ENCODE measurements around the gene ROR2.

The ROR2 gene

DNA sequence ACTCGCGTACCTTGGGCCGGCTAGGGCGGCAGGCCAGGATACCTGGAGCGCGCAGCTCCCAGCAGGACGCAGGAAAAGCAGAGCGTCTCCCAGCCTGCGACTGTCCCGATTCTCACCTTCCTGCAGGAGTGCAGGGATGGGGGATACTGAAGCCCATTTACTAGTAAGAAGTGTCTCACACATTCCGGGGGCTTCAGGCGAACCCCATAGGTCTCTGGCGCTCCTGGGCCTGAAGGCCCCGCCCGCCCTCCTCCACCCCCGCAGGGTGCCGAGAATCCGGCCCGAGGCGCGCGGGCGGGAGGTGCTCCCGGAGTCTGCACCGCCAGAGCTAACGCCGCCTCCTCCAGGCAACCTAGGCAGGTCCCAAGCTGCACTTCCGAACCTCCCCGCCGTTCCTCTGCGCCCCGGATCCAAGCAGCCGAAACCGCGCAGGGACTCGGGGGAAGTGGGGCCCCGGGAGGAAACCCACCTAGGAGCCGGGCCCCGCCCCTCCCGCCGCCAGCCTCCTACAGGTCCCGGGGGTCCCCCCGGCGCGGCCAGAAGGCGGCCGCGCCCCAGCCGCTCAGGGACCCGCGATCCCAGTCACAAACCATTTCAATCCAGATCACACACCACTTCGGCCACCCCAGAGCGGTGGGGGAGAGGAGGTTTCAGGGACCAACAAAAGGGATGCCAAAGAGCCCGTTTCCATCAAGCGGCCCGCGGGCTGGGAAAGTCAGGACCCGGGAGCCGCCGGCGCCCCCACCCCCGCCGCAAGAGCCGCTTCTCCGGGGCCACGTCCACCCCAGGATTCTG, 1.2 kb downstream of the ROR2 start:
- peak; percentile 31 to 45 for DNase-seq

DNA sequence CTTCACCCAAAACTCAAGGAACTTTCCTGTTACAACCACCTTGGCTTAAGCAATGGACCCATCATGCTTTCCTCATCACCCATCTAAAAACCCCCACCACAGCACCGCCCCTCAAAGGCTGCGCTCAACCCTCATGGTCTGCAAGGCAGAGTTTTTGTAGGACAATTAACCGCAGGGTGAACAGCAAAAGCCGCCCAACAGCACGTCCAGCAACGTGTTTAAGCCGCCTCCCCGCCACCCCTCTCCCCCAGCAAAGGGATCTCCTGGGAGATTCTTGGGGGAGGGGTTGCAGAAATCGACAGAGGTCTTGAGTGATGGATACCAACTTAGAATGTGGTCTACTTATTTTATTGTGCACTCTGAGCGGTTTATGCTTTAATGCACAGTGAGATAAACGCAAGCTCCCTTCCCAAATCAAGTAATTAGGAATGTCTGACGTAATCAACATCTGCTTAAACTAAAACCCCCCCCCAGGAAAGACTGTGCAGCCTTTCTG, 1.9 kb downstream of the ROR2 start:
- DNase-seq: no peak

DNA sequence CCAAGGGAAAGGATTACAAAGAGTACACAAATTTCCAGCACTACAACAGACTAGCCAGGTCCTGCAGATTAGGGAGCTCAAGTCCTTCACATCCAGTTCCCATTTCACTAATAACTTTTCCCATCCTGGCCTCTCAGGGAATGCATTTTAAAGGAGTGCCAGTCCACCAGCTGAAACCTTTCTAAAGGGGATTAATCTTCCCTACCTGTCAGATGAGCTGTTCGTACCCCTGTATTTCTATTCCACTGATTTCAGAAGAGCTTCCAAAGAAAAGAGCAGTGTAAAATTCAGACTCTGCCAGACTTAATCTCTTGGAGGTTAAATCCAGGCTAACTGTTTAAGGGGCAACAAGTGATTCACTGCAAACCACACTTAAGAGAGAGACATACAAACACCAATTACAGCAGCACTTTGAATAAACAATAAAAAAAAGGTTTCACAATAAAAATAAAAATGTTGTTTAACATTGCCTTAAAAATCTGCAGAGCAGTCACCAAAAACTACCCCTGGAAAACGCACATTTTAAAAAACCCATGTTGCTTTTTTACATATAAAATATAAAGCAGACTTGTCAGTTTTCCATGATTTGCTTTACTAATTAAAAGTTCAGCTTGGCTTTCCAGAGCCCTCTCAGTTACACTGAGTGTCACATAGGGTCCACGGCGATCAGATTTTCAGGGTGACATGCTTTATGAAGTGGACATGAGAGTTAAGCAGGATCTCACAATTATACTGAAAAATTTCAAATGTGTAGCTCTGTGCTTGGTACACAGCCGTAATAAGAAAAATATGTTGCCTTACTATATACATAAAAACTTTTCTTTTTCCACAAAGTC, 3.2 kb downstream of the ROR2 start:
- DNase-seq: no peak

DNA sequence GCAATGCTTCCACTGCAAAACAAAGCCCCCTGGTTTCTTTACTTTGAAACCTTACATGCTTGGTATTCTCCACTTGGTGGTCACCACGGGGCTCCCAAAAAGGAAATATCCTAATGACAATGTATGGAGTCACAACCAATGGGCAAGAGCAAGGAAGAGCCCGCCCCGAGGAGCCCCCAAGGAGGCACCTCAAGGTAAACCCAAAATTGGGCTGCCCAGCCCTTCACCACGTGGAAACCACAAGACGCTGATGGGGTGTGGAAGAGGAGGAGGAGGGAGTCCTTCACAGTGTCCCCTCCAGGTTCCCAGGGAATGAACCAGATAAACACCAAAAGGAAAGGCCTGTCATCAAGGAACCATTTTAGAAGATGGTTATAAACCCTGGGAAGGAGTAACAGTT, 3.8 kb downstream of the ROR2 start:
- no peak for DNase-seq

DNA sequence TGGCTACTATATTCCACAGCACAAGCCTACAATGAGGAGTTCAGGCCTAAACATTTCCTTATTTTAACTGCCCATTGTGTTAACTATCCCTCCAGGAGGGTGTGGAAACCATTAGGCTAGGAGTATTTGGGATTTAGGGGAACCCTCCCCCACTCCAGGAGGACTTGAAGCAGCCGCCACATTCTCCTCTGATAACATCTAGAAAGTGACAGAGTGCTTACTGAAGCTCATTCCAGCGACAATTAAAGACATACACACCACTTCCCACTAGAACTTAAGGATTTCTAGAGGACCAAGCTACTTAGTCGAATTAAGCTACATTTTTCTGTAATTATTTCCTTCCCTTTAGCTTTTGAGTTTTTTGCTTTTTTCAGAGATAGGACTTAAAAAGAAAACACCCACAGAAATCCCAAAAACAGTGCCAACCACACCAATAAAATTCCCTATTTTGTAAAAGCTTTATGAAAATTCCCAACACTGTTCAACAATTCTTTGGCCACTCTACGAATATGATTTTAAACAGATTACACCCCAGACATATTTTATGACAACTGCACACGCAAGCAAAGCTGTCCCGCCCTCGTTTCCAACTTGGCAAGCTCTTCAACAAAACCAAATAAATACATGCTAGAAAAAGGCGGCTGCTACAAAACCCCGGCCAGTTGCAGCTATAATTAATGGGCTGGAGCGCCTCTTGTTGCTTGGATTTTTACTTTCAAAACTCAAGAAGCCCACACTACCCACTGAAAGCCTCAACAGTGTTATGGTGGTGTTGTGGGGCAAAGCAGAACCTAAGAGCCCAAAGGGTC, 4.5 kb downstream of the ROR2 start:
- no peak for DNase-seq

DNA sequence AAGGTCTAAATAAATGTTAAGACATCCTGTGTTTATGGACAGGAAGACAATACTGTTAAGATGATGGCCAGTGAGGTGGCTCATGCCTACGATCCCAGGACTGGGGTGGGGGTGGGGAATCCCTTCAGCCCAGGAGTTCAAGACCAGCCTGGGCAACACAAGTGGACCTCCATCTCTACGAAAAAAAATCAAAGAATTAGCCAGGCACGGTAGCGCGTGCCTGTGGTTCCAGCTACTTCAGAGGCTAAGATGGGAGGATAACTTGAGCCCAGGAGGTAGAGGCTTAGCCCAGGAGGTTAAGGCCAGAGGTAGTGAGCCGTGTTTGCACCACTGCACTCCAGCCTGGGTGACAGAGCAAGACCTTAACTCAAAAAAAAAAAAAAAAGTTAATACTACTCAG, 5.3 kb downstream of the ROR2 start:
- no peak for DNase-seq

DNA sequence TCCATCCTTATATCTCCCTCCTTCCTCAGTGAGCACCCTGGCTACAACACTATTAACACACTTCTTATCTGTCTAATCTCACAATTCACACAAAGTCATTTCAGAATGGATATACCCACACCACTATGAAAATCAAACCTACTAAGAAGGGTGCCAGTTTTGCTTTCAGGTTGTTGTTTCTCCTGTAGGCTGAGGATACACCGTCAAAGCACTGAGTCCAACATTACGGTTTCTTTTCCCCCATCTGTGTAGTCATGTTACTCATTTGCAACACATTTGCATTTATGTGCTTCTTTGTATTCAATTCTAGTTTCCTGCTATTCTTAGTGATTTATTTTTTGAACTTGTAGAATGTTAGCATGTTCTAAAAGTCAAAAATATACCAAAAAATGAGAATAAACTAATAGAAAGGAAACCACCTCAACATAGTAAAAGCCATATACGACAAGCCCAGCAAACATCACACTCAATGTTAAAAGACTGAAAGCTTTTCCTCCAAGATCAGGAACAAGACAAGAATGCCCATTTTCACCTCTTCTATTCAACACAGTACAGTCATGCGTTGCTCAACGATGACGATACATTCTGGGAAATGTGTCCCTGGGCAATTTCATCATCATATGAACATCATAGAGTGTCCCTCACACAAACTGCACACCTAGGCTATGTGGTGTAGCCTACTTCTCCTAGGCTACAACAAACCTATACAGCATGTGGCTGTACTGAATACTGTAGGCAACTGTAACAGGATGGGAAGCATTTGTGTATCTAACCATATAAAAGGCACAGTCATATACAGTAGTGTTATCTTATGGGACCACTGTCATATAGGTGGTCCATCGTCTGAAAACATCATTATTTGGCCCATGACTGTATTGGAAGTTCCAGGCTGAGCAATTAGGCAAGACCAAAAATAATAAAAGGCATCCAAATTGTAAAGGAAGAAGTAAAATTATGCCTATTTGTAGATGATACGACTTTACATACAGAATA, 6.3 kb downstream of the ROR2 start:
- DNase-seq: no peak

DNA sequence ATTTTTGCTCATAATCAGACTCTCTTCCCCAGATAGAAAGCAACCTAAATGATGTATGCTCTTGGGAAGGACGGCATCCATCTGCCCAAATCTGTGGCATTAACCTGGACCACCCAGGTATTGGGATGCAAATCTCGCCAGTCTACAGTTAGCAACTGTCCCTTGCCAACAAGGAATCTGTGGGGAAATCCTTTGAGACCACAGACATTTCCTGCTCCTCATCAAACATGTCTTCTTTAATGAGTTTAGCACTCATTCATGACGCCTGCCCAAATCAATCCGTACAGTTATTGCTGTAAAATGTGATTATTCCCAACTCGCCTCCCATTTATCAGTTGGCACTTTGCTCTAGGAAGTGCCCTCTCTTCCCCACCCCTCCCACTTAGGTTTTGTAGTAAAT, 7.8 kb downstream of the ROR2 start:
- no peak for DNase-seq

DNA sequence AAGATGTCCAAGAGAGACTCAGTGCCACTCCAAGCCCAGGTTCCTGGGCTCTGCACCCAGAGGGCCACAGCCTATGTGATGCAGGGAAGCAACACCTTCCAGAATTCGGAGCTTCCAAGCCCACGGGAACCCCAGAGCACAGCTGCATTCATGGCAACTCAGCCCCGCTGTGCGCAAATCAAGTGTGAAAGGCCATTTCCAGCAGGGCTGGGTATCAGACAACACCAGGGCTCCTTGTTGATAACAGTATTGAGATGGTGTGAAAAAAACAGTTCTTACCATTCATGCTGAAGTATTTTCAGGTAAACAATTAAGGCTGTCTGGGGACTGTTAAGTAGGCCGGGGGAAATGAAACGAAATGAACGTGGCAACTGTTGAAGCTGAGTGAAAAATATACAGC, 10.1 kb downstream of the ROR2 start:
- DNase-seq: no peak

DNA sequence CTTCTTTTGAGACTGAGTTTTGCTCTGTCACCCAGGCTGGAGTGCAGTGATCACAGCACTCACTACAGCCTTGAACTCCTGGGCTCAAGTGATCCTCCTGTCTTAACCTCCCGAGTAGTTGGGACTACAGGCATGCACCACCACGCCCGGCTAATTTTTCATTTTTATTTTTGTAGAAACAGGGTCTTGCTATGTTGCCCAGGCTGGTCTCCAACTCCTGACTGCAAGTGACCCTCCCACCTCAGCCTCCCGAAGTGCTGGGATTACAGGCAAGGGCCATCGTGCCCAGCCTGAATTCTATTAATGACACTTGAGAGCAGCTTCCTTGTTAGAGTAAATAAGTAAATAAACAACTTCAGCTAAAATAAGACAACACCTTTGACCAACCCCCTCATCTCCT, 12.3 kb downstream of the ROR2 start:
- no peak for DNase-seq

DNA sequence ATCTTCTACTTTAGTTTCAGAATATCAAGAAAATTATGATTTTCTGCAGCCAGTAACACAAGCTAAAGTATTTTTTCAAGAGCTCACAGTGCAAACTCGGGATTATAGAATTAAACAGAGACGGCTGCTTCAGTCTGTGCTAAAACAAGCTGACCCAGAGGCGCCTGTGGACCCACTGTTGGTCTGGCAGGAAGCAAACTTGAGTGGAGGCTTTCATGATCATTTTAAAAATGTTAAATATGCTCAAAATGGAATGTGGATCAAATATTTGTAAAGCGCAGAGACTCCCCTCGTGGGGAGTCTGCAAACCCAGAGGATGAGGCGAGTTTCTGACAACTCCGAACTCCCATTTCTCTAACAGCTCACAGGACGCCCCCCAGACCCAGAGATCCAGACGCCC, 13.0 kb downstream of the ROR2 start:
- no peak for DNase-seq

DNA sequence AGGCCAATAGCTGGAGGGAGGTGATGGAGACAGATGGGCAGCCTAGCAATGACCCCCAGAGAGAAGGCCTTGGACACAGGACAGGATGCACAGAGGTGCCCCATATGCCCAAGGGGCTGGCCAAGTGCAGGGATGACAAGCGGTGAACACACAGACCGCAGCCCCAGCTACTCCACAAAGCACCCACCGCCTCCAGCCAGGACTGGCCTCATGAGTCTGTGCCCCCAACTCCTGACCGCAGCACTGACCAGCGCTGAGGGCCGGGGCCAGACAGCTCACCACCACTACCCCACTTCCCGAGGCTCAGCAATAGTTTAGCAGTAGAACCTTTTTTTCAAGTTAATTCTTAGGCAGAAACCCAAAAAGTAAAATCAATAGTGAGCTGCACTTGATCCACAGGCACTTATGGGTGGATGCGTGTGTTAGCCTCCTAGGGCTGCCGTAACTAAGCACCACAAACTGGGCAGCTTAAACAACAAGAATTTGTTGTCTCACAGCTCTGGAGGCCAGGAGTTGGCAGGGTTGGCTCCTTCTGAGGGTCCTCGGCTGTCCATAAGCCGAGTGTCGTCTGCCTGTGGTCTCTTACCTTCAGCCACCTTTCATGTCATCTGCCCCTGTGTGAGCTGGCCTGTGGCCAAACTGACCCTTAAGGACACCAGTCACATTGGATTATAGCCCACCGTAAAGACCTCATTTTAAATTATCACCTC, 14.1 kb downstream of the ROR2 start:
- DNase-seq: no peak

DNA sequence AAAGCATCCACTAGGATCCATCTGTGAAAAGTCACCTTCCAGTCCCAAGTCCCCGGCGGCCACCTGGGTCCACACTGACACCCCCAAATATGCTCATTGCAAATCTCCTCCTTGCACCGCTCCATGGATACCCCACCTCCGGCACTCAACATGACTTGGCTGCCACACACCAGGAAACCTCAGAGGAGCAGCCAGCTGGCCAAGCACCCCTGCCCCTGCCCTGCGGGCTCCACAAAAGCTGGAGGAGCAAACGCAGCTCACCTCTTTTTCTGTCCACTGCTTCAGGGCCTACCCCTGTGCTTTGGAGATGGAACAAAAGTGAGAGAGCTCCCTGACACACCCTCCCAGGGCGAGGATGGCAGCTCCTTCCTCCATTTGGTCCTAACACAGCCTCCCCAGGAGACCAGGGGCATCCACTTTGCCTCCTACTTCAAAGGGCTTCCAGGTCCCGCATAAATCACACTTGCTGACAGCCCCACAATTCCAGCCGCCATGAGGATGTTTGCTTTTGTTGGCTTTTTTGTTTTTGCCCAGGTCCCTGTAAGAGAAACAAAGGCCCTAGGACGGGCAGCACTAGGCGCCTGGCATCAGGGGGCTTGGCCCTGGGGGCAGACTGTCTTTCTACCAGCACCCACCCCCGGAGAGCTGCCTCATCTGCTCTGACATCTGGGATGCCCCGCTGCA, 14.8 kb downstream of the ROR2 start:
- DNase-seq: no peak

DNA sequence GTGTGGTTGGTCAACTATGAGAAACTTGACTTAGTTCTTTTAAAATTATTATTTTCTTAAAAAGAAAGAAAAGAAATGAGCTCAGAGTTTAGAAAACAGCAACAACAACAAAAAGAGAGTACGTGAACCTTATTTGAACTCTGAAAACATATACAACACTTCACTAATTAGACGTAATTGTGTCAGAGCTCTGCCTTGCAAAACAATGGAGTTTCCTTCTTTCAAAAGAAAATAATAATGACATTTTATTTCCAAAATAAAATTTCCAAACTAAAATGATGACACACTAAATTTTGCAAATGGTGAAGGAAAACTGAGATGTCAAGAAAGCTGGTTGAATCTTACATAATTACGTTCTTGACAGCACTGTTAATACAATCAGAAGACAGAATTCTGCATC, 15.4 kb downstream of the ROR2 start:
- no peak for DNase-seq

DNA sequence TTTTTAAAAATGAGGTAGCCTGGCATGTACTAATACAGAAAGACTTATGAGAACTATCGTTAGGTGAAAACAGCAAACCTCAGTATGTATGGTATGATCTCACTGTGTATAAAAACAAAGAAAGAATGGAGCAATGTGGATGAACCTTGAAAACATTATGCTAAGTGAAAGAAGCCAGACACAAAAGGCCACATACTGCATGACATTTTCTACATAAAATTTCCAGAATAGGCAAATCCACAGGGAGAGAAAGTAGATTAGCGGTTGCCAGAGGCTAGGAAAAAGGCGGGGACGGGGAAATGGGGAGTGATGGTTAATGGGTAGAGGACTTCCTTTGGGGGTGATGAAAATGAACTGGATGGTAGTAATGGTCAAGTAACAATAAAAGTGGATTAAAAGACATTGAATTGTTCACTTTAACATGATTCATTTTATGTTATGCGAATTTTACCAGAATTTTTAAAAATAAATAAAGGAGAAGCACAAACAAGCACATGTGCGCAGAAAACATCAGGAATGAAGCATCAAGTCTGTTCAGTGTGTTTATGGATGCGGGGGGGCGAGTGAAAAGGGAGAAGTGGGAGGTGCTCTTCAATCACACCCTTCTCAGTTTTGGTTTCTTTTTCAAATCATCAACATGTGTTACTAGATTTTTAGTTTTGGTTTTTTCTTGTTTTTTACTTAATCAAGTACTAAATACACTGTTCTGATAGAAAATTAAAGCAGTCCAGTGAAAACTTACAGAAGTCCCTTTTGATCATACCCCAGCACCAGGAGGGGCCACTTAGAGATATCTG, 16.3 kb downstream of the ROR2 start:
- no peak for DNase-seq

DNA sequence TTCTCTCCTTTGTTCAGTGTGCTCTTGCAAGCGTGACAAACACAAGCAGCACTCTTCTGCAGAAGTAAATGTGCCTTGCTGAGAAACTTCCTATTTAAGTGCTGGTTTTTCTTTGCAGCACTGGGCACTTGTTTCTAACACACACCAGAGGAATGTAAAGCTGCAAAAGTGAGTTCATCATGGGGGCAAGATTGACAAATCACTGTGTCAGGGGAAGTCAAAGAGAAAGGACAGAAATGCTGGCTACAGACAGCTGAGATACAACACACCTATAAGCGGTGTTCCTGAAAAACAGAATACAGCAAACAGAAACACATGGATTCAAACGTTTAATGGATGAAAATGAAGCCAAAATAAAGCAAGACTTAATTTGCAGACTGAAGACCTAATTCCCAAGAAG, 19.6 kb downstream of the ROR2 start:
- DNase-seq: no peak

DNA sequence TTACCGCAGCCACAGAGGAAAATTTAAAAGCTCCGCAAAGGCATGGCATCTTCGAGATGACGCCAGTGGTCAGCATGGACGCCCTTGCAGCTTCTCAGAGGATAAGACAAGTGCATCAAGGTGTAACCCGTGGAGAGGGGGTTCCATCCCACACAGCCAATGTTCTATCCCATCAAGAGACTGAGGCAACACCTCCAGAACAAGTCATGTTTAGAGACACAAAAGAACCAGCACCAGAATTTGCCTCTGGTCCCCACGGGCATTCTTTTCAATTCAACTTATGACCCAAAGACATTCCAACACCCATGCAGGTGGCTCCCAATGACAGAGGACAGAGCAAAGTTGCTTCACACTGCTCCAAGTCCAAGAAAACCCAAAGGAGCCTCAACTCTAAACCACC, 20.7 kb downstream of the ROR2 start:
- DNase-seq: no peak

DNA sequence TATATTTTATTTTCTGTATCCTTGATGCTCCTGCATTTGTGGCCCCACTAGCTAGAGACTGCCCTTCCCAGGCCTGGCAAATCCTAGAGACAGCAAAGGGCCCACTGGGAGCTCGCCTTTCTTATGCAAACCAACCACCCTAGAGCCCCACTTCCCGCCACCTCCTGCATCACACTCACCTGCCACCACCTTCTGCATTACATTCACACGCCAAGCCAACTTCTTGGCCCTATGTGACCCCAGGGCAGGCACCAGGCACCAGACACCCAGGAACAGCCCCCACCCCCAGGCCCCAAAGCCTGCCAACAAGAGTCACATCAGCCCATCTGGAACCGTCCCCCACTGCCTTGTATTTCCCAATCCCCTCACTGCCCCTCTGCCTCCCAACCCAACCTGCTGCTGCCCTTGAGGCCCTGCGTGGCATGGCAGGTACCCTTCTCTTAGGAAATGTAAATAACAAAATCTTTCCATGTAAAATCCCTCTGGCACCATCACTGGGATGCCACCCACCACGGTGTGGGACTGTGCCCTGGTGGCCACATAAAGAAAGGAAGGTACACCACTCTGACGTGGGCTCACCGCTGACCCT, 22.0 kb downstream of the ROR2 start:
- DNase-seq: no peak

DNA sequence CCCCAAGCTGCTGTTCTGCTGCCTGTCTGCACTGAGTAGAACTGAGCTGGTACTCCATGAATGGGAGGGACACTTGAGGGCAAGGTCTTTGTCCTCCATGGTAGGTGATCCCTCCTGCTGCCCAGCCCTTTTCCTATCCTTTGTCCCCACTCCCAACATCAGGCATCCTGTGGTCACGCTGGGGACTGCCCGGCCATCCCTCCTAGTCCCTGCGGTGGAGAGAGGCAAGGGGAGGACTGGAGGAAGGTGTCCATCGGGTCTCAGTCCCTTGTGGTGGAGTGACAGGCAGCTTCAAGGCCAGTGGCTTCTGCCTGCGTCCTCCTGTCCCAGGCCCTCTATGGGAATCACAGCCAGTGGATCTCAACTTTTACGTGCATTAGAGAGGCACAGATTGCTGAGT, 25.9 kb downstream of the ROR2 start:
- DNase-seq: no peak

DNA sequence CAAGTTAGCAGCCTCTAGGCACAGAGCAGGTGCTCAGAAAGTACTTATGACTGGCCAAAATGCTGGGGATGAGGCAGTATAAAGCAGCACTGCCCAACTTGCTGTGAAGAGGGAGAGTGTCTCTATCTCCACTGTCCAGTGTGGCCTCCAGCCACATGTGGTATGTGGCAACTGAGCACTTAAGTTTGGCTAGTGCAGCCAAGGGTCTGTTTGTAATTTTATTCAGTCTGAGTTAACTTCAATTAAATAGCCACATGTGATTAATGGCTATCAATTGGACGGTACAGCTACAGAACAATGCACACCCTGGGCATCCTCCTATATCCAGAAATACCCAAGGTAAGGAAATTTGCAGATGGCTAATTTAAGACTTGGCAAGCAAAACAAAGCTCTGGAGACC, 26.9 kb downstream of the ROR2 start:
- no peak for DNase-seq
